ENCODE data around the gene PIK3IP1.
"Not testable (repeated sequence)": the region's sequence is repeated elsewhere in the genome, so short reads cannot be mapped to it uniquely, and the experiment has no call there.

PIK3IP1 gene

DNA sequence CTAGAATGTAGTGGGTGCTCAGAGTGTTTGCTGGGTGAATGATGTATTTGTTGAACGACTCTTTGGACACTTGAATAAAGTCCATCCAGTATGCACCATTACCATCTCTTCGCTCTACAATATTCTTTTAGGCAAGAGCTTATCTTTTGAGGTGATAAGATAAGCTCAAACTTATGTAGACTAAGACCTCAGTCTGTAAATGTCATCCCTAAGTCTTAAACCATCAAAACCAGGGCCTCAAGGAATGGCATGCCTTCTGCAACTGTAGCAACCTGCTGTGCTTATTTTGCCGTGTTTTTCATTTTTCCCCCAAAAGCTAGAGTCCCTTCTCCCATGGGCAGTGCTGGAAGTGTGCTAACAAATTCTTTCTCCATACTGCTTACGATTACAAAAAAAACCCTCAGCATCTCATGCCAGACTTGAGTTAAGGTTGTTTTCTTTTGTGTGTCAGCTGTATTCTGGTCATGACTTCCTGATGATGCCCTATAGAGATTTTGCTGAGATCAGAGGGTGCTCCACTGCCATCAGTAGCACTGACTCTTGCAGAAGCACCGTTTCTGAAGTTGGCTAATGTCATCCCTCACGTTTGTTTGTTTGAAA is 52.4 kb downstream of the PIK3IP1 start:
- no peak for DNase-seq

DNA sequence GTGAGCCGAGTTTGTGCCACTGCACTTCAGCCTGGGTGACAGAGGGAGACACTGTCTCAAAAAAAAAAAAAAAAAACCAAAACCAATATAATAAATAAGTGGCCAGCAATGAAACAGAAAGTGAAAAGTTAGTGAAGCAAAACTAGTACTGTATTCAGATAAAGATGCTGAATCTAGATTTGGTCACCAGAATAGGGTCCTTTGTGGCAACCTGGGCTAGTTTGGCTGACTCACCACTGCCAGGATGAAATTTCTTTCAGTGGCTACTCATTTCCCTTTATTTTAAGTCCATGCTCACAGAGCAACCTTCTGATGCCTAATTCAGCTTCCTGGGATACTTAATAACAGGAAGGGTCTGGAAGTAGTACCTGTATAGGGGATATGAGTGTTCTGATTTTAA is 54.2 kb downstream of the PIK3IP1 start:
- DNase-seq, result no peak
- intact Hi-C loops (cut with DNase I), result loop anchor here (10.0 kb wide), 1 partner anchor 143 kb away; no protein-coding TSS in a partner anchor

More for the DNA sequence above, 52.4 kb downstream of the PIK3IP1 start:
- intact Hi-C loops (cut with DNase I), result loop anchor here (10.0 kb wide), 1 partner anchor 145 kb away; no protein-coding TSS in a partner anchor

DNA sequence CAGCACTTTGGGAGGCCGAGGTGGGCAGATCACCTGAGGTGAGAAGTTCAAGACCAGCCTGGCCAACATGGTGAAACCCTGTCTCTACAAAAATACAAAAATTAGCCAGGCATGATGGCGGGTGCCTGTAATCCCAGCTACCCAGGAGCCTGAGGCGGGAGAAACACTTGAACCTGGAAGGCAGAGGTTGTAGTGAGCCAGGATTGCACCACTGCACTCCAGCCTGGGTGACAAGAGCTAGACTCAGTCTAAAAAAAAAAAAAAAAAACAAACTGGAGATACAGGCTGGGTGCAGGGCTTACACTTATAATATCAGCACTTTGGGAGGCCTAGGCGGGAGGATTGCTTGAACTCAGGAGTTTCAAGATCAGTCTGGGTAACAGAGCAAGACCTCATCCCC is 56.2 kb downstream of the PIK3IP1 start:
- intact Hi-C loops (cut with DNase I), result loop anchor here (10.0 kb wide), 1 partner anchor 141 kb away; no protein-coding TSS in a partner anchor
- DNase-seq, result not testable (repeated sequence)

DNA sequence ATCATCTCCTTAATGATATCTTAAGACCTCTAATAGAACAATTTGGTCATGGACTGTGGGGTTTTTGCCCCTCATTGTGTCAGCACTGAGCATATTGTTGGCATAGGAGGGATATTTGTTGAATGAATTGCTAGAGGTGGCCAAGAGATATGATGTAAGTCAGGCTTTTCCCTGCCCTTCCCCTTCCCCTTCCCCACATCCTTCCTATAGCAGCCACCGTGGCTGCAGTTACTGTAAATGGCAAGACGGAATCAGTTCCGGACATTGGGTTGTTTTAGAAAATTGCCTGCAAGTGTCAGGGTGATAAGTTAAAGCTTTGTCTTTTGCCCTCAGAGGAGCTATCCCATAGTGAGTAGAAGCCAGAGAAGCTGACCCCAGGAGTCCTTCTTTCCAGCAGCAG is 57.2 kb downstream of the PIK3IP1 start:
- intact Hi-C loops (cut with DNase I), result loop anchor here (10.0 kb wide), 1 partner anchor 140 kb away; no protein-coding TSS in a partner anchor
- no peak for DNase-seq

DNA sequence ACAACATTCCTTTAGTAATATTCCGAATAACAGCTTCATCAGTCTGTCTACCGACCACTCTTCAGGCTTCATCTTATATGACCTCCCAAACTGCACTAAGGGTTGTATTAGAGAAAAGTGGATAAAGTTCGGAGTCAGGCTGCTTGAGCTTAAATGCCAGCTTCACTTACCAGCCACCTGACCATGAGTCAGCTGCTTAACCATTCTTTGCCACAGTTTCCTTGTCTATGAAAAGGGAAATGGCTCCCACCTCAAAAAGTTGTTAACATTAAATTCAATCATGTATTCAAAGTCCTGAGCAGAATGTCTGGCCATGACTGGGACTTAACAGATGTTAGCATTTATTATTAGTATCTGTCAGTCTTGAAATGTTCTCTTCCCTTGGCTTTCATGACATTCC is 59.3 kb downstream of the PIK3IP1 start:
- intact Hi-C loops (cut with DNase I), result loop anchor here (10.0 kb wide), 1 partner anchor 138 kb away; no protein-coding TSS in a partner anchor
- DNase-seq, result no peak
